Panc1 (cell line): ENCODE measurements around the gene GRIN3B. TPM values are rescaled to one million over a fixed set of nuclear protein-coding genes. Genes with fewer than 3 reads are reported as not detected.

ENCODE experiments used
- ATAC-seq: fragments of 200-7000 bp; cut with Tn5 transposase; 2 replicates; pipeline ENCODE4 v1.9.1; 2020; ENCODE audit warnings: mild to moderate bottlenecking, moderate library complexity
- BruUV-seq: library from RNA; stranded (reverse); fragments of 400-500 nt; replicated peaks from 2 replicates; lab custom pipeline; 2021; lab: Mats Ljungman, UMichigan
- CTCF ChIA-PET: fragments of 300-600 bp; sonication (Branson Sonifier 250); formaldehyde crosslinking; loops from one replicate; lab custom pipeline; 2022; ENCODE audit warnings: antibody characterized with exemption; lab: Charles Lee
- POLR2A ChIA-PET: fragments of 300-600 bp; sonication (Branson Sonifier 250); formaldehyde crosslinking; loops from one replicate; lab custom pipeline; 2022; ENCODE audit warnings: antibody characterized with exemption; lab: Charles Lee
- DNase-seq: peaks from one replicate; pipeline ENCODE4 v3.0.0-alpha.2; 2010; ENCODE audit warnings: low read depth, low spot score
- H3K27ac ChIP-seq: 2 replicates; pipeline ENCODE4 v1.5.1; 2011; ENCODE audit warnings: mild to moderate bottlenecking, low read length, inconsistent platforms
- H3K27me3 ChIP-seq: fragments of 200-500 bp; sonication (Bioruptor generic); 2 replicates; pipeline ENCODE4 v1.6.0; 2014; ENCODE audit warnings: low read length, inconsistent platforms; ENCODE audit not compliant: control insufficient read depth, insufficient read depth
- H3K36me3 ChIP-seq: fragments of 200-500 bp; sonication (Bioruptor generic); 2 replicates; pipeline ENCODE4 v1.5.1; 2014; ENCODE audit warnings: inconsistent platforms, mild to moderate bottlenecking, low read length, moderate library complexity; ENCODE audit not compliant: control insufficient read depth, insufficient read depth
- H3K4me1 ChIP-seq: 2 replicates; pipeline ENCODE4 v1.5.1; 2011; ENCODE audit warnings: inconsistent platforms, mild to moderate bottlenecking, low read length, moderate library complexity; ENCODE audit not compliant: control insufficient read depth, insufficient read depth
- H3K4me3 ChIP-seq, 2 experiments: 2 replicates each; pipeline ENCODE4 v1.5.1; 2011 to 2012; ENCODE audit warnings: low read depth in 2 of 2, low read length in 2 of 2, mild to moderate bottlenecking in 2 of 2, inconsistent platforms in 1 of 2, moderate library complexity in 1 of 2
- H3K9me3 ChIP-seq: fragments of 200-500 bp; sonication (Bioruptor generic); 2 replicates; pipeline ENCODE4 v1.5.1; 2014; ENCODE audit warnings: low read depth, mild to moderate bottlenecking, inconsistent platforms, low read length, moderate library complexity; ENCODE audit not compliant: control insufficient read depth, insufficient read depth
- CTCF ChIP-seq: fragments of 450-650 bp; IDR thresholded peaks from 2 replicates; pipeline ENCODE4 v1.5.1; 2017; ENCODE audit warnings: mild to moderate bottlenecking
- POLR2AphosphoS5 ChIP-seq: IDR thresholded peaks from 2 replicates; pipeline ENCODE4 v1.6.1; 2012; ENCODE audit warnings: mild to moderate bottlenecking, low read depth, low read length, moderate library complexity
- SIN3A ChIP-seq: IDR thresholded peaks from 2 replicates; pipeline ENCODE4 v1.6.1; 2012; ENCODE audit warnings: low read depth, mild to moderate bottlenecking, low read length, moderate library complexity, borderline replicate concordance; ENCODE audit not compliant: insufficient read depth
- TCF7L2 ChIP-seq: IDR thresholded peaks from 2 replicates; pipeline ENCODE4 v1.6.1; 2011; ENCODE audit warnings: mild to moderate bottlenecking, low read depth, low read length, inconsistent platforms
- in situ Hi-C: cut with HindIII; loops from 2 replicates; pipeline ENCODE4 v1.10.0; 2016; ENCODE audit warnings: low sequenced_read_pairs, low pct_unique_long_range_greater_than_20kb
- intact Hi-C: fragments of 100-400 bp; cut with micrococcal nuclease; formaldehyde crosslinking; loops from one replicate; pipeline ENCODE4 v1.10.0; 2022; ENCODE audit not compliant: unreplicated experiment
- total RNA-seq: library from RNA; stranded (reverse); gene quantifications from one replicate; pipeline ENCODE4 v1.2.1, GENCODE V29; 2021; ENCODE audit not compliant: unreplicated experiment
- TF ChIP-seq, protein P1 (sequence below), 2 experiments: IDR thresholded peaks; 2 replicates each; pipeline ENCODE4 v1.6.1; 2011 to 2012; ENCODE audit warnings: low read depth in 2 of 2, control low read depth in 1 of 2, low read length in 1 of 2, mild to moderate bottlenecking in 1 of 2, moderate library complexity in 1 of 2; ENCODE audit not compliant: insufficient read depth in 1 of 2

Gene GRIN3B
- total RNA-seq, 1 experiment from 2014 or later = 4.6 TPM

- in situ Hi-C loops = no loop called here
- Histone ChIP-seq H3K36me3 (no peaks in the 10 kb centered on the region), H3K9me3 (no peaks in the 10 kb centered on the region), H3K27me3 (no peaks in the 10 kb centered on the region), H3K4me1 (no peaks in the 10 kb centered on the region), H3K27ac (no peak overlapping the region), H3K4me3 (no peak overlapping the region)
- intact Hi-C loops = no loop called here
- no TSS peak for BruUV-seq
- CTCF ChIA-PET = no interaction called here
- no peak for ATAC-seq
- POLR2A ChIA-PET = no interaction called here
- no peak for TF ChIP-seq SIN3A
- TF ChIP-seq, protein P1, sequence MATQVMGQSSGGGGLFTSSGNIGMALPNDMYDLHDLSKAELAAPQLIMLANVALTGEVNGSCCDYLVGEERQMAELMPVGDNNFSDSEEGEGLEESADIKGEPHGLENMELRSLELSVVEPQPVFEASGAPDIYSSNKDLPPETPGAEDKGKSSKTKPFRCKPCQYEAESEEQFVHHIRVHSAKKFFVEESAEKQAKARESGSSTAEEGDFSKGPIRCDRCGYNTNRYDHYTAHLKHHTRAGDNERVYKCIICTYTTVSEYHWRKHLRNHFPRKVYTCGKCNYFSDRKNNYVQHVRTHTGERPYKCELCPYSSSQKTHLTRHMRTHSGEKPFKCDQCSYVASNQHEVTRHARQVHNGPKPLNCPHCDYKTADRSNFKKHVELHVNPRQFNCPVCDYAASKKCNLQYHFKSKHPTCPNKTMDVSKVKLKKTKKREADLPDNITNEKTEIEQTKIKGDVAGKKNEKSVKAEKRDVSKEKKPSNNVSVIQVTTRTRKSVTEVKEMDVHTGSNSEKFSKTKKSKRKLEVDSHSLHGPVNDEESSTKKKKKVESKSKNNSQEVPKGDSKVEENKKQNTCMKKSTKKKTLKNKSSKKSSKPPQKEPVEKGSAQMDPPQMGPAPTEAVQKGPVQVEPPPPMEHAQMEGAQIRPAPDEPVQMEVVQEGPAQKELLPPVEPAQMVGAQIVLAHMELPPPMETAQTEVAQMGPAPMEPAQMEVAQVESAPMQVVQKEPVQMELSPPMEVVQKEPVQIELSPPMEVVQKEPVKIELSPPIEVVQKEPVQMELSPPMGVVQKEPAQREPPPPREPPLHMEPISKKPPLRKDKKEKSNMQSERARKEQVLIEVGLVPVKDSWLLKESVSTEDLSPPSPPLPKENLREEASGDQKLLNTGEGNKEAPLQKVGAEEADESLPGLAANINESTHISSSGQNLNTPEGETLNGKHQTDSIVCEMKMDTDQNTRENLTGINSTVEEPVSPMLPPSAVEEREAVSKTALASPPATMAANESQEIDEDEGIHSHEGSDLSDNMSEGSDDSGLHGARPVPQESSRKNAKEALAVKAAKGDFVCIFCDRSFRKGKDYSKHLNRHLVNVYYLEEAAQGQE (IDR thresholded peaks at IDR 0.05; ENCODE audit: insufficient read depth in 1 of 2, low read depth in 2 of 2, low read length in 1 of 2) = no peak
- no peak for TF ChIP-seq TCF7L2
- no peak for TF ChIP-seq POLR2AphosphoS5
- TF ChIP-seq CTCF = no peak
- DNase-seq = no peak
These were observed 48.9 kb downstream of the GRIN3B start for GRCh38 chr19:1049106-1049505.

GRCh38 chr19:1049800-1050199 is 49.6 kb downstream of the GRIN3B start:
- ChIA-PET POLR2A (no interaction called here), CTCF (no interaction called here)
- DNase-seq = no peak
- TF ChIP-seq TCF7L2 (no peak), CTCF (no peak), SIN3A (no peak)
- TF ChIP-seq, protein P1 (IDR thresholded peaks at IDR 0.05; ENCODE audit: insufficient read depth in 1 of 2, low read depth in 2 of 2, low read length in 1 of 2) = no peak
- Histone ChIP-seq H3K4me1 (no peaks in the 10 kb centered on the region), H3K27me3 (no peaks in the 10 kb centered on the region), H3K27ac (no peak overlapping the region), H3K36me3 (no peaks in the 10 kb centered on the region), H3K9me3 (no peaks in the 10 kb centered on the region), H3K4me3 (no peak overlapping the region)
- in situ Hi-C loops (no loop called here), intact Hi-C loops (no loop called here)
- BruUV-seq = no TSS peak
- no peak for ATAC-seq
